HTR-8/SVneo (cell line): Measurements from ENCODE around the gene NUTM2A.
"Not testable (repeated sequence)": the region's sequence is repeated elsewhere in the genome, so short reads cannot be mapped to it uniquely, and the experiment has no call there.

Experiments used
- DNase-seq: peaks from one replicate; pipeline ENCODE4 v3.0.0; 2011; ENCODE audit warnings: low spot score, mixed read lengths; ENCODE audit not compliant: insufficient read length
- FAIRE-seq: peaks from 2 replicates; lab custom pipeline; 2011; peaks lifted over from hg19 to GRCh38; lab: Jason Lieb, UNC

The NUTM2A gene, protein sequence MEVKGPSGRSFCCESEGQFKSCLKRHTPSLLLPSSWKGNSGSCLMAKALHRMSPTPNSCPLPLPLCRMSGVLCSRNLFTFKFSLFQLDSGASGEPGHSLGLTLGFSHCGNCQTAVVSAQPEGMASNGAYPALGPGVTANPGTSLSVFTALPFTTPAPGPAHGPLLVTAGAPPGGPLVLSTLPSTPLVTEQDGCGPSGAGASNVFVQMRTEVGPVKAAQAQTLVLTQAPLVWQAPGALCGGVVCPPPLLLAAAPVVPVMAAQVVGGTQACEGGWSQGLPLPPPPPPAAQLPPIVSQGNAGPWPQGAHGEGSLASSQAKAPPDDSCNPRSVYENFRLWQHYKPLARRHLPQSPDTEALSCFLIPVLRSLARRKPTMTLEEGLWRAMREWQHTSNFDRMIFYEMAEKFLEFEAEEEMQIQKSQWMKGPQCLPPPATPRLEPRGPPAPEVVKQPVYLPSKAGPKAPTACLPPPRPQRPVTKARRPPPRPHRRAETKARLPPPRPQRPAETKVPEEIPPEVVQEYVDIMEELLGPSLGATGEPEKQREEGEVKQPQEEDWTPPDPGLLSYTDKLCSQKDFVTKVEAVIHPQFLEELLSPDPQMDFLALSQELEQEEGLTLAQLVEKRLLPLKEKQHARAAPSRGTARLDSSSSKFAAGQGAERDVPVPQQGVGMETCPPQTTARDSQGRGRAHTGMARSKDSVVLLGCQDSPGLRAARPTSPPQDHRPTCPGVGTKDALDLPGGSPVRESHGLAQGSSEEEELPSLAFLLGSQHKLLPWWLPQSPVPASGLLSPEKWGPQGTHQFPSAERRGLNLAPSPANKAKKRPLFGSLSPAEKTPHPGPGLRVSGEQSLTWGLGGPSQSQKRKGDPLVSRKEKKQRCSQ

GRCh38 chr10:87225148-87225547 lies at the start of gene NUTM2A:
Gene NUTM2A, plus strand, starts transcription at chr10:87225448. Its CDS starts 383 bp downstream, at chr10:87225831.
- not testable (repeated sequence) for FAIRE-seq, DNase-seq

DNA sequence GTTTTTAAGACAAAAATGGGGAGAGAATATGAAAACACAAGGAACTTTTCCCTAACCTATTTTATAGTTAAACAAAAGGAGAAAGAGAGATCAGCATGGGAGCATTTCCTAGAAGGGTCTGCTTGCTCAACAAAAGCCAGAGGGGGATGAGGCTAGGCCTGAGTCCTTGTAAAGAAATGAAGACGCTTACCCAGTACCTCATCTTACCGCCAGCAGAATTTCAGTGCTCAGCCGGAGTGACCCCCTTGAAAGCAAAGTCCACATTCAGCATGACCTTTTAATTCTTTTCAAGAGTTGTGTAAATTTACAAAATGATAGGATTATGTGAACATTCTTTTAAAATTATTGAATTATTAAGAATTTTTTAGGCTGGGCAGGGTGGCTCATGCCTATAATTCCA lies 47.7 kb upstream of the NUTM2A start:
- not testable (repeated sequence) for FAIRE-seq

DNA sequence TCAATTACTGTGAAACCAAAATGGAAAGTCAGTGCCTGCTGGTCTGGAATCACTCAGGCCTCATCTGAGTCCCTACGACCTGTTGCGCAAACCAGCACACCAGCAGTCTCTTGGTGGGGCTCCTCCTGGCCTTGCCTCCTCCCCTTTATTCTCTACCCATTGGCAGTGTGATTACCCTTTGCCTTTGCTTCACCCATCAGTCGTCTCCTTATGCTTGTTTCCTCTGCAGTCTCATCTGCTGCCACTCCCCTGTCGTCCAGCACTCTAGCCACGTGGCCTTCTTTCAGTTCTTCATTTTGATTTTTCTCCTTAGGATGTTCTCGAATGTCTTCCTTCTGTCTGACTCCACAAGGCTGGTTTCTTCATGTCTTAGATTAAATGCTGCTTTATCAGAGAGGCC lies 40.8 kb upstream of the NUTM2A start:
- not testable (repeated sequence) for FAIRE-seq, DNase-seq

More for the DNA sequence above, 47.7 kb upstream of the NUTM2A start:
- DNase-seq: not testable (repeated sequence)

- not testable (repeated sequence) for FAIRE-seq, DNase-seq
These were observed 39.2 kb upstream of the NUTM2A start for GRCh38 chr10:87186016-87186415.

DNA sequence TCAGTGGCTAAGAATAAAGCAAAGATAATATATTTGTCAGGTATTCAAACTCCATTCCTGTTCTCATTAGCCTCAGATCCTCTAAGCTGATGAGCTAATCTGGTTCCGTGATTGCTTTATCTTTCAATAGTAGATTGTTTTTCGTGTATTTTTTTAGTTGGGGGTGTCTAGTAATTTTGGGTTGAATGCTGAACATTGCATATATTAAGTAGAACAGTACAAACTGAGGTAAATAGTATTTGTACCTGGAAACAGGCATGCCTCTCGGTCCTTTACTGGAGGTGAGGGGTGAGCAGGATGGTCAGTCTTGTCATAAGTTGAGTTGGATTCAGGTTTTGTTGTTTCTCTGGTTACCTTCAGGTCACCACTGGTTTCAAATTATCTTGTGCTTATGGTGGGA lies 37.7 kb upstream of the NUTM2A start:
- DNase-seq, FAIRE-seq: not testable (repeated sequence)

DNA sequence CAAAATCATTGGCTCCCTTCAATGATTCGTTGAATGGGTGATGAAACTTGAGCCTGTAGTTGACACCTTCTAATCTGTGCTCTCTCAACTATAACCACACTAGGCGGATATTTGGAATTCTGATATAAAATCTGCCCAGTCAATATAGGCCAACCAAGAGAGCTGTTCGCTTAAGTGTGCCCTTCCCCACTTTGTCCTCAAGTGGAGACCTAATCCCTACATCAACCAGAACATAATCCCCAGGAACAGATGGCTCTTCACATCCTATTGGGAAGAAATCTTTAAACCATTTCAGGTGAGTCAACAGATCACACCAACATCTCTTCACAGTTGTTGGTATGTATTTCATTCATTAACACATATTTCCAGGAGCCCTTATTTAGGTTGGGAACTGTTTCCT lies 33.4 kb upstream of the NUTM2A start:
- not testable (repeated sequence) for DNase-seq, FAIRE-seq

DNA sequence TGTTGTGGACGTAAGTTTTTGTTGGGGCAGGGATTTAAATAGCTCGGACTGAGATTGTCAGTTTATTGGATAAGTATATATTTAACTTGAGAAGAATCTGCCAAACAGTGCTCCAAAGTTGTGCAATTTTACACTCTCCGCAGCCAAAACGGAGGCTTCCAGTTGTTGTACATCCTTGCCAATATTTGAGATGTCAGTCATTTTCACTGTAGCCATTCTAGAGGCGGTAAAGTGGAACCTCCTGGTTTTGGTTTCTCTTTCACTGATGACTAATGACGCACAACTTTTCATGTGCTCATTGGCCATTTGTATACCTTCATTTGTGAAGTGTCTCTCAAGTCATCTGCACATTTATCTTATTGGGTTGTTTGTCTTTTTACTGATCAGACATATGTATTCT lies 24.3 kb upstream of the NUTM2A start:
- not testable (repeated sequence) for FAIRE-seq, DNase-seq

GRCh38 chr10:87204801-87205200 lies 20.4 kb upstream of the NUTM2A start:
- not testable (repeated sequence) for DNase-seq, FAIRE-seq

DNA sequence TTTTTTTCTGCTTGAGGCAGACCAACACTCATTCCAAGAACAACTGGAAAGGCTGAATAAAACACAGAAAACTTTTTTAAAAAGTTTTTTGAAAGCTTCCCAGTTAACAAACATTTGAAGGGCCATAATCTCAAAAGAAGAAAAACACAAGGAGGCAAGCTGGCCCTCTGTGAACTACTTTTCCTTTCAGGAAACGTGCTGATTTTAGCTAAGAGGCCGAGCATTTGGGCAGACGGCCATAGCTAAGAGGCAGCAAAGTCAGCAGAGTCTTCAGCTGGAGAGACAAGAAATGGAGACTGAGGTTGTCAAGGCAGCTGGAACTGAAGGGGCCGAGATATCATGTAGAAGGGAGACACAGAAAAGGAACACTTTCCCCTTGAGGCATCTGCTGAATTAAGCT lies 18.3 kb upstream of the NUTM2A start:
- not testable (repeated sequence) for DNase-seq, FAIRE-seq

GRCh38 chr10:87210309-87210708 lies 14.9 kb upstream of the NUTM2A start:
- not testable (repeated sequence) for DNase-seq, FAIRE-seq

GRCh38 chr10:87211848-87212247 lies 13.4 kb upstream of the NUTM2A start:
- FAIRE-seq, DNase-seq: not testable (repeated sequence)

GRCh38 chr10:87213150-87213765 lies 12.0 kb upstream of the NUTM2A start:
- peak; percentile 28 for FAIRE-seq
- not testable (repeated sequence) for DNase-seq

DNA sequence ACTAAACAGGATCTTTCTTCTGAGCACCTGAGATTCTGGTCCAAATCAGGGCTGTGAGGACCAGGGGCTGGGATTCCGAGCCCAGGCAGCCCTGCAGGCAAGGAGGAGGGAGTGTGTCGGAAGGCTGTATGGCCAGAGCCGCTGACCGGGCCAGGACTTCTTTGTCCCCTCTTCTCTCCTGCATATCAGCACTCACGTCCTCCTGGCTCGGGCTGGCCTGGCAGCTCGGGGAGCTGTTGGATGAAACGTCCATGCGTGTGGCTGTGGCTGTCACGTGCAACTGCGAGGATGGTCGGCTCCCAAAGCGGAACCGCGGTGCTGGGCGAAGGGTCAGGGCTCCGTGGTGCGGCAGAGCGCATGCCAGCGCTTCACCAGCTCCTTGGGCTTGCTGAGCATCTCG lies 11.4 kb upstream of the NUTM2A start:
- not testable (repeated sequence) for DNase-seq, FAIRE-seq

DNA sequence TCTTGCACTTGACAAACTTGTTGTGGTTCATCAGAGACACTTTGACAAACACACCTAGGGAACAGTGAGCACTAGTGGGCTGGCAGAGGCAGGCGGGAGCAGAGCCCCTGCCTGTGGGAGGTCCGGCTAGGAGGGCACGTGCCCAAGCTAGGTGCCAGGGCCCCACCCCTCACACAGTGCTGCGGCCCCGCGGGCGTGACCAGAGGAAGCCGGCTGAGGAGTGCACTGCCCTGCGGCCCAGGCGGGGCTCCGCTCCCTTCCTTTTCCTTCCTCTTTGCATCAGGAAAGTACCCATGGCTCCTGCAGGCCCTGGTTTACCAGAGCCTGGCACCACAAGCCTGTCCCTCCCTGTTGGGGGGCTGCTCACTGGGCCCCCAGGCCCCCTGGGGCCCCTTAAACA lies 9.1 kb upstream of the NUTM2A start:
- not testable (repeated sequence) for DNase-seq, FAIRE-seq

DNA sequence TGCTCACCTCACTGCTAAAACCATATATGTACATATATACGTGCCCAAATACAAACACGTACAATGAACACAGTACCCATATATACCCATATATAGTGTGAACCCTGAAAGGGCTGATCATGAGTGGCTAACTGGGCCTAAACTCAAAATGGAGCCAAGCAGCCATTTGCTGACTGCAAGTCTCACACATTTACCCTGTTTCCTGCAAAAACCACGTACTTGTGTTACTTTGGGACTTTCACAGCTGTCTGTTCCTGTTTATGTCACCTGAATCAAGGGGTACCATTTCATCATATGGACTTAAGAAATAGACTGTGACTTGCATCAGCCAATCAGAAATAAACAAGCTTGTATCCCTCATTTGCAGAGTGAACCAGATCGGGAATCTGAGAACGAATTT lies 5.9 kb upstream of the NUTM2A start:
- not testable (repeated sequence) for DNase-seq, FAIRE-seq

GRCh38 chr10:87222789-87223188 lies 2.5 kb upstream of the NUTM2A start:
- not testable (repeated sequence) for DNase-seq, FAIRE-seq

DNA sequence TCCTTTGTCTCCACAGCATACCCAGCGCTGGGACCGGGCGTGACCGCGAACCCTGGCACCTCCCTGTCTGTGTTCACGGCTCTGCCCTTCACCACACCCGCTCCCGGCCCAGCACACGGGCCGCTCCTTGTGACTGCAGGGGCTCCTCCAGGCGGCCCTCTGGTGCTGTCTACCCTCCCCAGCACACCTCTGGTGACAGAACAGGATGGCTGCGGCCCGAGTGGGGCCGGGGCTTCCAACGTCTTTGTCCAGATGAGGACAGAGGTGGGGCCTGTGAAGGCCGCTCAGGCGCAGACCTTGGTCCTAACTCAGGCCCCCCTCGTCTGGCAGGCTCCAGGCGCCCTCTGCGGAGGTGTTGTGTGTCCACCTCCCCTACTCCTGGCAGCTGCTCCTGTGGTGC lies 3.0 kb downstream of the NUTM2A start:
- FAIRE-seq, DNase-seq: not testable (repeated sequence)

GRCh38 chr10:87229211-87229610 lies 4.0 kb downstream of the NUTM2A start:
- DNase-seq, FAIRE-seq: not testable (repeated sequence)

GRCh38 chr10:87234854-87235253 lies 9.6 kb downstream of the NUTM2A start:
- FAIRE-seq, DNase-seq: not testable (repeated sequence)

DNA sequence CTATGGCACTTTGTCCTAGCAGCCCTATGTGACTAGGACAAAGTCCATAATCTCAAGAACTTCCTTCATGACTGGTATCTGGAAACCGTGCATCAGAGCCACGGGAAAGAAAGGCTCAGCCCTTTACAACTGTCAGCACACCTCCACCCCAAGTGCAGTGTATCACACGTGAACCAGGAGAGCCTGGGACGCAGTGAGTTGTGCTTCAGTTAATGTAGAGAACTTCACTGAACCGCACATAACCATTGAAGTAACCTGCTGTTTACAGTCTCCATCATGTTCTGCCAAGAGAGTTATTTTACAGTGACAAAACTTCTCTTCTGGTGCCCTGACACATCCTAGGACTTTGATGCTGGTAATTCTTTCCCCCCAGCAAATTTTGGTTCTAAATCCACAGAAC lies 12.0 kb downstream of the NUTM2A start:
- not testable (repeated sequence) for FAIRE-seq, DNase-seq
